ENCODE measurements around the gene MBP.
"Not testable (repeated sequence)": the region's sequence is repeated elsewhere in the genome, so short reads cannot be mapped to it uniquely, and the experiment has no call there.

GRCh38 chr18:76965555-76966151, 166.9 kb downstream of the MBP start:
- not testable (repeated sequence) for TF ChIP-seq RFX5 (IDR thresholded peaks at IDR 0.05; ENCODE audit: low read depth, low read length); FOS (IDR thresholded peaks at IDR 0.05; ENCODE audit: low read depth, low read length); RAD21 (IDR thresholded peaks at IDR 0.05; ENCODE audit: low read length); POLR2A (IDR thresholded peaks at IDR 0.05; ENCODE audit: low read depth, low read length); SMC3 (IDR thresholded peaks at IDR 0.05; ENCODE audit: low read depth, low read length); USF2 (IDR thresholded peaks at IDR 0.05; ENCODE audit: low read depth, low read length); CEBPB (IDR thresholded peaks at IDR 0.05; ENCODE audit: low read depth, low read length); RCOR1 (IDR thresholded peaks at IDR 0.05; ENCODE audit: insufficient replicate concordance, low read length); MAZ (IDR thresholded peaks at IDR 0.05; ENCODE audit: borderline replicate concordance, low read depth, low read length); NFE2L2 (IDR thresholded peaks at IDR 0.05; ENCODE audit: low read depth, low read length); BHLHE40 (IDR thresholded peaks at IDR 0.05; ENCODE audit: low read depth, low read length)
- TF ChIP-seq, protein P1, sequence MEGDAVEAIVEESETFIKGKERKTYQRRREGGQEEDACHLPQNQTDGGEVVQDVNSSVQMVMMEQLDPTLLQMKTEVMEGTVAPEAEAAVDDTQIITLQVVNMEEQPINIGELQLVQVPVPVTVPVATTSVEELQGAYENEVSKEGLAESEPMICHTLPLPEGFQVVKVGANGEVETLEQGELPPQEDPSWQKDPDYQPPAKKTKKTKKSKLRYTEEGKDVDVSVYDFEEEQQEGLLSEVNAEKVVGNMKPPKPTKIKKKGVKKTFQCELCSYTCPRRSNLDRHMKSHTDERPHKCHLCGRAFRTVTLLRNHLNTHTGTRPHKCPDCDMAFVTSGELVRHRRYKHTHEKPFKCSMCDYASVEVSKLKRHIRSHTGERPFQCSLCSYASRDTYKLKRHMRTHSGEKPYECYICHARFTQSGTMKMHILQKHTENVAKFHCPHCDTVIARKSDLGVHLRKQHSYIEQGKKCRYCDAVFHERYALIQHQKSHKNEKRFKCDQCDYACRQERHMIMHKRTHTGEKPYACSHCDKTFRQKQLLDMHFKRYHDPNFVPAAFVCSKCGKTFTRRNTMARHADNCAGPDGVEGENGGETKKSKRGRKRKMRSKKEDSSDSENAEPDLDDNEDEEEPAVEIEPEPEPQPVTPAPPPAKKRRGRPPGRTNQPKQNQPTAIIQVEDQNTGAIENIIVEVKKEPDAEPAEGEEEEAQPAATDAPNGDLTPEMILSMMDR (conservative IDR thresholded peaks at IDR 0.05; ENCODE audit: low read depth, low read length): not testable (repeated sequence)
- TF ChIP-seq, protein P2, sequence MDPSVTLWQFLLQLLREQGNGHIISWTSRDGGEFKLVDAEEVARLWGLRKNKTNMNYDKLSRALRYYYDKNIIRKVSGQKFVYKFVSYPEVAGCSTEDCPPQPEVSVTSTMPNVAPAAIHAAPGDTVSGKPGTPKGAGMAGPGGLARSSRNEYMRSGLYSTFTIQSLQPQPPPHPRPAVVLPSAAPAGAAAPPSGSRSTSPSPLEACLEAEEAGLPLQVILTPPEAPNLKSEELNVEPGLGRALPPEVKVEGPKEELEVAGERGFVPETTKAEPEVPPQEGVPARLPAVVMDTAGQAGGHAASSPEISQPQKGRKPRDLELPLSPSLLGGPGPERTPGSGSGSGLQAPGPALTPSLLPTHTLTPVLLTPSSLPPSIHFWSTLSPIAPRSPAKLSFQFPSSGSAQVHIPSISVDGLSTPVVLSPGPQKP (IDR thresholded peaks at IDR 0.05; ENCODE audit: borderline replicate concordance, low read depth, low read length): not testable (repeated sequence)

Measured in IMR-90 (cell line).